Mucosa of rectum (tissue), 2 donors: ENCODE results near the gene NUDT15.
"Not testable (repeated sequence)": the region's sequence is repeated elsewhere in the genome, so short reads cannot be mapped to it uniquely, and the experiment has no call there.

Experiments used
- H3K27ac ChIP-seq, 2 donors: one replicate each; pipeline ENCODE4 v1.7.0; 2013; ENCODE audit warnings: inconsistent platforms in 2 of 2, low read depth in 2 of 2, low read length in 2 of 2
- H3K27me3 ChIP-seq, 2 donors: one replicate each; pipeline ENCODE4 v1.7.0; 2013; ENCODE audit warnings: low read length in 2 of 2; ENCODE audit not compliant: control insufficient read depth in 2 of 2, insufficient read depth in 2 of 2
- H3K36me3 ChIP-seq, 2 donors: one replicate each; pipeline ENCODE4 v1.7.0; 2013; ENCODE audit warnings: low read length in 2 of 2; ENCODE audit not compliant: control insufficient read depth in 2 of 2, insufficient read depth in 2 of 2
- H3K4me1 ChIP-seq, 2 donors: one replicate each; pipeline ENCODE4 v1.7.0; 2013; ENCODE audit warnings: low read length in 2 of 2, mild to moderate bottlenecking in 1 of 2; ENCODE audit not compliant: control insufficient read depth in 2 of 2, insufficient read depth in 2 of 2
- H3K4me3 ChIP-seq, 2 donors: one replicate each; pipeline ENCODE4 v1.7.0; 2013; ENCODE audit warnings: low read length in 2 of 2
- H3K9ac ChIP-seq, 2 donors: one replicate each; pipeline ENCODE4 v1.7.0; 2013; ENCODE audit warnings: low read length in 2 of 2, low read depth in 1 of 2, mild to moderate bottlenecking in 1 of 2
- H3K9me3 ChIP-seq, 2 donors: one replicate each; pipeline ENCODE4 v1.7.0; 2013; ENCODE audit warnings: low read length in 2 of 2; ENCODE audit not compliant: control insufficient read depth in 2 of 2
- donor health status: healthy.
- donor health status: Normal muscosa, but diverticular disease.

Gene NUDT15

DNA sequence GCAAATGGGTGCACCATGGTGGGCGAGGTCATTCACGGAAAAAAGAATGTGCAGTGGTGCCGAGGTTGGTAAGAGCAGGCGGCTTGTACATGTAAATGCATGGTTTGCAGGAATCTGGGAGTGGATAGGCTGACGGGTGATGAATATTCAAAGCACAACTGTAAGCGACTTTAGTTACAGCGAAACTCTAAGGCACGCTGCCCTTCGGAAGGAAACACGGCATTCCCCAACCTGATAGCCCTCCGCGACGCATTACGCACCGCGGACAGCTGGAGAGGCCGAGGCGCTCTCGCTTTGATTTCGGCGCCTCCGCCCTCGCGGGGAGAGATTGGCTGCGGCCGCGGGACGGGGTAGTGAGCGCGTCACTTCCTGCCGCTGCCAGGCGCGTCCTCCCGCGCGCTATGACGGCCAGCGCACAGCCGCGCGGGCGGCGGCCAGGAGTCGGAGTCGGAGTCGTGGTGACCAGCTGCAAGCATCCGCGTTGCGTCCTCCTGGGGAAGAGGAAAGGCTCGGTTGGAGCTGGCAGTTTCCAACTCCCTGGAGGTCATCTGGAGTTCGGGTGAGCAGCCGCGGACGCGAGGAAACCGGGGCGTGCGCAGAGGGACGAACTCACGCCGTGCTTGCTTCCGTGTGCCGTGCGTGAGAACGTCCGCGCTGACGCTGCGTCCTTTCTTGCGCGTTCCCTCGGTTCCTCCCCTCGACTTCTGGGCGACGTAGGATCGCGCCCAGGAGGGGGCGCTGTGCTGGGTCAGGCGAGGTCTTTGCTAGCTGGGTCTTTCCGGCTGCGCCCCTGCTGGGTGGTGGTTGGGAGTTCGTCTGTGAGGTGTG is at the start of gene NUDT15:
Gene NUDT15 (plus strand): TSS at position 381 of the 828 bp plus-strand sequence. CDS start 21 bp downstream, at position 402.
- H3K4me1 ChIP-seq = peaks cover 14 to 39% of the 10 kb centered on the region in 2 donors

DNA sequence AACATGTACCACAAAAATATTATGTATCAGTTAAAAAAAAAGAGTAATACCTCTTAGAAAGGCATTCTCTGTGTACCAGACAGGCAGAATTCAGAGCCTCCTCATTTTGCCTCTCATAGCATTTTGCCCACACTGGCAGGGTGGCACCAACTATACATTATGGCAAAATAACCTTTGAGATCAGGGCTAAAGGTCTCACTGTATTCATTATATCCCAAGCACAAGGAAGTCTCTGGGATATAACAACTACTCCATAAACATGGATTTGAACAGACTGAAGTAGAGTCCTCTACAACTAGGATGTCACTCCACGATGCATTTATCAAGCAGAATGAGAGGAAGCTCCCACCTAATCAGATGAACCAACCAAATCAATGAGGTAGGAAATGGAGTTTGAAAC is 47.1 kb upstream of the NUDT15 start:
- no peaks in the 10 kb centered on the region for H3K27me3 ChIP-seq
- H3K9ac ChIP-seq = no peak overlapping the region
- no peaks in the 10 kb centered on the region for H3K9me3 ChIP-seq
- no peak overlapping the region for H3K27ac ChIP-seq
- peaks cover 23 to 32% of the 10 kb centered on the region in 2 donors for H3K36me3 ChIP-seq
- no peak overlapping the region for H3K4me3 ChIP-seq
- H3K4me1 ChIP-seq = peaks cover 0 to 7% of the 10 kb centered on the region in 2 donors

More for the DNA sequence above, at the start of gene NUDT15:
- H3K4me3 ChIP-seq = peak within 1 kb of the TSS; percentile 83 to 92
- H3K9me3 ChIP-seq = no peaks in the 10 kb centered on the region
- H3K27me3 ChIP-seq = no peaks in the 10 kb centered on the region
- peak within 1 kb of the TSS; percentile 98 to 99 for H3K27ac ChIP-seq
- peaks cover 3 to 13% of the 10 kb centered on the region in 2 donors for H3K36me3 ChIP-seq
- H3K9ac ChIP-seq = peak within 1 kb of the TSS; percentile 83 to 90

DNA sequence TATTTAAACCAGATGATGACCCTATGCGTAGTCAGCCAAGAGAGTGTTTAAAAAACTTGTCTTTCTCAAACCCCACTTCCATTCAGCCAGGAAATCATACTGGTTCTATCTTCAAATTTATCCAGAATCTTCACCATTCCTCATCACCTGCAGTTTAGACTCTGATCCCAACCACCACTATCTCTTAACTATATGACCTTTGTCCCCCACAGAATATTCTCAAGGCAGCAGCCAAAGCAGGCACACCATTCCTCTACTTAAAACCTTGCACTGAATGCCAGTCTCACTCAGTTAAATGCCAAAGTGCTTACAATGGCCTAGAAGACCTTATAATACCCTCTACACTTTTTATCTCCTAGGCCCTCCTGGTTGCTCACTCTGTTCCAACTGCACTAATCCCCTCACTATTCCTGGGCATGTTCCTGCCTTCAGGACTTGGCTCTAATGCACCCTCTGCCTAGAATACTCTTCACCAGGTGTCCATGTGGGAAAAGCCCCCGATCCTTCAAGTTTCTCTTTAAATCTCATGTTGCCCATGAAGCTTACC is 46.5 kb upstream of the NUDT15 start:
- H3K9ac ChIP-seq = no peak overlapping the region
- H3K36me3 ChIP-seq = peaks cover 23 to 29% of the 10 kb centered on the region in 2 donors
- H3K4me3 ChIP-seq = peak overlapping the region in 1 of 2 donors; percentile 16
- no peaks in the 10 kb centered on the region for H3K27me3 ChIP-seq
- H3K9me3 ChIP-seq = no peaks in the 10 kb centered on the region
- no peak overlapping the region for H3K27ac ChIP-seq
- H3K4me1 ChIP-seq = peaks cover 0 to 7% of the 10 kb centered on the region in 2 donors

DNA sequence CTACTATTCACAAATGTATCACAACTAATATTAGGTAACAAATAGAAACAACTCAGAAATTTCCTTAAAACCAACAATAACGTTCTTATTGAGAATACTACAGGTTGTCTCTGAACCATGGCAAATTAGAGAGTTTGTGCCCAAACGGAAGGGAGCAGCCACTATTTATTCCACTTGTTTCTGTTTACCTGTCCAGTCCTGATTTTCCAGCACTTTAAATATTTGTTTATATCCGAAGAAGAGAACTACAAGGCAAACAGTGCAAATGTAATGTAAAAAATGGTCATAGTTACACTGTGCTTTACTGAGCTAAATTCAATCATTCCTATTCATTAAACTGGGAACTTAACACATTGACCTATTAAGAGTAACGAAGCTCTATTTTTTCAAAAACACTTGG is 45.7 kb upstream of the NUDT15 start:
- no peak overlapping the region for H3K27ac ChIP-seq
- H3K36me3 ChIP-seq = peaks cover 23 to 24% of the 10 kb centered on the region in 2 donors

DNA sequence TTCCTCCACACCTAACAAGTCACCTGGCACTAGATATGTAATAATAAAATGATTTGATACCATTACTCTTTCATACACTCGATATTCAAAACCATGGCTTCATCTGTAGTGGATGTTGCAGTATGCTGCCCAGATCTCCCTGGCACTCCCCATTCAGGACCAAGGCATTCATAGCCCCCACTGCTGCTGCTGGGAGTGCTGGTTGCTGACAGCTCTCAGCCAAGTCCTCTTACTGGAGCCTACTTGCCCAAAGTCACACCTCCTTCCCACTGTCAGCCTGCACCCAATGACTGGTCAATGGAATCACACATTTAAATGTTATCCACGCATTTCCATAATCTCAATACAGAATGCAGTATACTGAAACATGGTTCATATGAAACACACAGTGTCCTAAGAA is 40.1 kb upstream of the NUDT15 start:
- Histone ChIP-seq H3K27ac (no peak overlapping the region), H3K9me3 (no peaks in the 10 kb centered on the region), H3K9ac (no peak overlapping the region), H3K4me1 (peaks cover 10 to 17% of the 10 kb centered on the region in 2 donors), H3K36me3 (peaks cover 3 to 12% of the 10 kb centered on the region in 2 donors), H3K27me3 (no peaks in the 10 kb centered on the region), H3K4me3 (no peak overlapping the region)

More for the DNA sequence above, 45.7 kb upstream of the NUDT15 start:
- Histone ChIP-seq H3K9me3 (no peaks in the 10 kb centered on the region), H3K4me1 (peaks cover 0 to 7% of the 10 kb centered on the region in 2 donors), H3K4me3 (no peak overlapping the region), H3K27me3 (no peaks in the 10 kb centered on the region), H3K9ac (no peak overlapping the region)

DNA sequence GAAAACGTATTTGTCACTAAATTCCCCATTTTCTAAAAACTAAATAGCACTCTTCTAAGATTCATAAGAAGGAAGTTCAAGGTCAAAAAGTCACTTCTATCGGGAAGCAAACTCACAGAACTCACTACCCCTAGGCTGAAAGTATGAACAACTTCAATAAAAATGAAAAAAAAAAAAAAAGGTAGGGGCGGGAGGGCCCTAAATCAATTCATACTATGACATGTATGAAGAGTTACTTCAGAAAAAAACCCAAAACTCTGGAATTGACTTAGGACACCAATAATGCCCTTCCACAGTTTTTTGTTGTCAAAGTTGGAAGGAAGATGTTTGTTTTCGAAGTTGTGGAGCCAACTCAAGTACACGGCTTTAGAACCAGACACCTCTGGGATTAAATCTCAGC is 37.6 kb upstream of the NUDT15 start:
- no peaks in the 10 kb centered on the region for H3K27me3 ChIP-seq
- H3K4me1 ChIP-seq = peaks cover 10 to 17% of the 10 kb centered on the region in 2 donors
- H3K9ac ChIP-seq = peak overlapping the region; percentile 98
- peaks cover 0 to 3% of the 10 kb centered on the region in 2 donors for H3K36me3 ChIP-seq
- no peaks in the 10 kb centered on the region for H3K9me3 ChIP-seq
- H3K4me3 ChIP-seq = peak overlapping the region; percentile 92 to 95
- H3K27ac ChIP-seq = no peak overlapping the region

DNA sequence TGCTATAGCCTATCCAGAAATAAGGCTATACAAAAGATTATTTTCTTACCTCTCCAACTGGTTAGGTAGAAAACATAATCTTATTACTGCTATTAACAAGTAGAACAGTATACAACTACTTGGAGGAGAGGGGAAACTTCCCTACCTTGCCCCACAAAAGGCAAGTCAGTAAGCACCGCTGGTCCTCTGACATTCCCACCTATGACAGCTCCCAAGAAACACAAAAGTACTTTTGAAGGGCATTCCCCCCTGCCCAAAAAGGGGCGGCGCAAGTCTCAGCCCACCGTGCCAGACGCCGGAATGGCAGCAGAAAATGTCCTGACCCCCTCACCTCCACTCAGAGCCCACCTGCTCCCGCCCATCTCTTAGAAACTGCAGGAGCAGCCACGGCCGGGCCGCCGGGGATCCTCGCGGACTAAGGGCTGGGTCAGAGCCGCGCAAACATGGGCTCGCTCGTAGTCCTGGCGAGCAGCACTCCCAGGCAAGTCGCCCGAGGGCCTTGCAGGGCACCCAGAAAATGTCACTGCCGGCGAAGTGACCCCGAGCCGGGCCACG is 36.9 kb upstream of the NUDT15 start:
- peak overlapping the region; percentile 92 to 95 for H3K4me3 ChIP-seq
- H3K9me3 ChIP-seq = no peaks in the 10 kb centered on the region
- peaks cover 0 to 3% of the 10 kb centered on the region in 2 donors for H3K36me3 ChIP-seq
- peak overlapping the region; percentile 98 for H3K9ac ChIP-seq
- H3K27ac ChIP-seq = peak overlapping the region; percentile 79 to 80
- peaks cover 10 to 17% of the 10 kb centered on the region in 2 donors for H3K4me1 ChIP-seq
- H3K27me3 ChIP-seq = no peaks in the 10 kb centered on the region

DNA sequence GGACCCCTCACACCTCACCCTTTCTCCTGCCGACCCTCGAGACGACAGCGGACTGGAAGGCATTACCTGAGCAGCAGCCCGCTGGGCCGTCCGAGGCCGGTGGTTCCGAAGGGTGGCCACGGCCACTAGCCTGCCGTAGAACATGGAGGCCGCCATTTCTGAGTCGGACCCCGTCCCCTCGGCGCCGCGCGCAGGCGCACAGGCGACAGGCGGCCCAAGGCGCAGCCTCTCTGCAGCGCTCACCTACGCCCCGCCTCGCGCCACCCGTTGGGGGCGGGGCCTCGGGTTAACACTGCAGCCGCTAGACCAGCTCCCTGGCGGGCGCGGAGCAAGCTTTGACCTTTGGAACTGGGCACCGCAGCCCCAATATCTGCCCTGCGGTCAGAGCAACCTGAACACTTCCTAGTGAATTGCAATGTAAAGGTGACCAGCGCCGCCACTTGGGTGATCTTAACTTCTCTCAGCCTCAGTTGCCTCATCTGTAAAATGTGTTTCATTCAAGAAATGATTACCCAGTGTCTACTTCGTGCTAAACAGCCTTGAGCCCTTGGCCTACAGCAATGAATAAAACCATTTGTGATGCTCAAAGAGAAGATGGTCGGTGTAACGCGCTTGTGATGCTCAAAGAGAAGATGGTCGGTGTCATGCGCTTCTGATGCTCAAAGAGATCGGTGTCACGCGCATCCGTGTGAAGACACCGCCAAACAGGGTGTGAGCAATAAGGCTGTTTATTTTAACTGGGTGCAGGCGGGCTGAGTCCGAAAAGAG is 36.2 kb upstream of the NUDT15 start, which contains the start of gene SUCLA2:
Gene SUCLA2 (minus strand): TSS at position 160 of the 768 bp plus-strand sequence. CDS start 4 bp downstream, at position 156.
- Histone ChIP-seq H3K27ac (peak within 1 kb of the TSS; percentile 79 to 80), H3K9me3 (no peaks in the 10 kb centered on the region), H3K4me1 (peaks cover 10 to 17% of the 10 kb centered on the region in 2 donors)

DNA sequence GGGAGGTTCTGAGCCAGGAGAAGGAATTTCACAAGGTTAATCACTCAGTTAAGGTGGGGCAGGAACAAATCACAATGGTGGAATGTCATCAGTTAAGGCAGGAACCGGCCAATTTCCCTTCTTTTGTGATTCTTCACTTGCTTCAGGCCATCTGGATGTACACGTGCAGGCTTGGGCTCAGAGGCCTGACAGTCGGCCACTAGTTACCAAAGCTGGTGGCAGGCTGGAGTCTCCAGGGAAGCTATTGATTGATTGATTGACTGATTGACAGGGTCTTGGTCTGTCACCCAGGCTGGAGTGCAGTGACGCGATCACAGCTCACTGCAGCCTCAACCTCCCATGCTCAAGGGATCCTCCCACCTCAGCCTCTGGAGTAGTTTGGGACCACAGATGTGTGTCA is 35.5 kb upstream of the NUDT15 start:
- Histone ChIP-seq H3K27ac (peak overlapping the region in 1 of 2 donors; percentile 80), H3K4me1 (peaks cover 10 to 17% of the 10 kb centered on the region in 2 donors)
- H3K27me3 ChIP-seq, H3K9ac ChIP-seq, H3K36me3 ChIP-seq, H3K4me3 ChIP-seq, H3K9me3 ChIP-seq: not testable (repeated sequence)

More for the DNA sequence above, 36.2 kb upstream of the NUDT15 start, which contains the start of gene SUCLA2:
- Histone ChIP-seq H3K9ac (peak within 1 kb of the TSS; percentile 98), H3K36me3 (peaks cover 0 to 1% of the 10 kb centered on the region in 2 donors), H3K27me3 (no peaks in the 10 kb centered on the region), H3K4me3 (peak within 1 kb of the TSS; percentile 92 to 95)
